Right ventricle myocardium inferior (tissue), 1 donor: Measurements from ENCODE around the gene CD8A. TPM values are rescaled to one million over a fixed set of nuclear protein-coding genes. Genes with fewer than 3 reads are reported as not detected.

Source experiments
- ATAC-seq: fragments of 200-7000 bp; cut with Tn5 transposase; one replicate; pipeline ENCODE4 v1.9.1; 2020; ENCODE audit warnings: mild to moderate bottlenecking, moderate library complexity
- DNase-seq: peaks from one replicate; pipeline ENCODE4 v3.0.0; 2021; ENCODE audit errors: missing footprints
- intact Hi-C: fragments of 100-400 bp; cut with DNase I; formaldehyde crosslinking; loops from one replicate; pipeline ENCODE4 v1.11.0; 2022
- total RNA-seq: library from RNA; stranded (reverse); fragmentation: NEBNext Ultra II Directional; extraction: Animal tissue kit (Norgen Biotek cat#: 25700); gene quantifications from one replicate; pipeline ENCODE4 v1.2.1, GENCODE V29; 2021
- donor health status: DM: no; HTN: yes; CAD: no; lungs with severe emphysema.

CD8A gene
- total RNA-seq, 1 donor from 2014 or later: 1.2 TPM

GRCh38 chr2:86783615-86784339 is 6.9 kb downstream of the CD8A start:
- intact Hi-C loops: no loop called here
- no peak for ATAC-seq
- DNase-seq: no peak

DNA sequence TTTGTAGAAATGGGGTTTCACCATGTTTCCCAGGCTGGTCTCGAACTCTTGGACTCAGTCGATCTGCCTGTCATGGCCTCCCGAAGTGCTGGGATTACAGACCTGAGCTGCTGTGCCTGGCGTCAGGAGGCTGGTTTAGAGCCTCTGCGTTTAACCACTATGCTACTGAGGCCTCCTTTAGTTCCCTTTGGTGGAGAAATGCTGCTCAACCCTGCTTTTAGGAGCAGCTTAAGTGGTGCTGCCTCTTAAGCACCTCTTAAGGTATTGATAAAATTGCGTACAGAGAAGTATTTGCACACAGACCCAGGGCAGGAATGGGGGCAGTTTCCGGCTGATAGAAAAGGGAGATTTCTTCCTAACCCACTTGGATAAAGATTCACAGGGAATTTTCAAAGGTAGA is 8.0 kb downstream of the CD8A start:
- intact Hi-C loops: no loop called here
- no peak for ATAC-seq
- DNase-seq: no peak

- DNase-seq (no peak), ATAC-seq (no peak)
- intact Hi-C loops: no loop called here
Observed at GRCh38 chr2:86781363-86781762, 9.3 kb downstream of the CD8A start.

GRCh38 chr2:86779971-86780370 is 10.7 kb downstream of the CD8A start:
- intact Hi-C loops: no loop called here
- ATAC-seq: no peak
- no peak for DNase-seq

- DNase-seq (no peak), ATAC-seq (no peak)
- intact Hi-C loops: no loop called here
Observed at GRCh38 chr2:86778957-86779356, 11.8 kb downstream of the CD8A start.

DNA sequence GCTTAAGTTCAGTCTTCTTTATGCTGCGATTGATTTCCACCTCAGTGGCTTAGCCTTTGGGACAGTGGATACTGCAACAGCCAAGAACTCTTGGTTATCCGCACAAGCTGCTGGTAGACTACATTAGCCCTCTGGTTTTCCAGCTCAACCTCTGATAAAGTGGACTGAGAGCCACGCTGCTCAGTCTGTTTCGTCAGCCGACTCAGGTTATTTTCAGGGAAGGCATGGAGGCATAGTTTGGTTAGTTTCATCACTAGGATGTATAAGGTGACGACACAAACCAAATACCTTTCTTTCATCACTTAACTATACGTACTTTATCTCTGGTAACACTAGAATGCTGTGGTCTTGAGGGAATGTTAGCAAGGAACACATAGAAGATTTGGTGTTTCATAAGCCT is 14.2 kb downstream of the CD8A start:
- no peak for DNase-seq
- intact Hi-C loops: no loop called here
- ATAC-seq: no peak

GRCh38 chr2:86775338-86775737 is 15.4 kb downstream of the CD8A start:
- no peak for DNase-seq
- intact Hi-C loops: no loop called here
- ATAC-seq: no peak

GRCh38 chr2:86774862-86775261 is 15.9 kb downstream of the CD8A start:
- ATAC-seq: no peak
- DNase-seq: no peak
- intact Hi-C loops: no loop called here

- no peak for DNase-seq
- no peak for ATAC-seq
- intact Hi-C loops: no loop called here
Observed at GRCh38 chr2:86772611-86773010, 18.1 kb downstream of the CD8A start.

- ATAC-seq: no peak
- intact Hi-C loops: no loop called here
- DNase-seq: no peak
Observed at GRCh38 chr2:86770816-86771301, 19.9 kb downstream of the CD8A start.

DNA sequence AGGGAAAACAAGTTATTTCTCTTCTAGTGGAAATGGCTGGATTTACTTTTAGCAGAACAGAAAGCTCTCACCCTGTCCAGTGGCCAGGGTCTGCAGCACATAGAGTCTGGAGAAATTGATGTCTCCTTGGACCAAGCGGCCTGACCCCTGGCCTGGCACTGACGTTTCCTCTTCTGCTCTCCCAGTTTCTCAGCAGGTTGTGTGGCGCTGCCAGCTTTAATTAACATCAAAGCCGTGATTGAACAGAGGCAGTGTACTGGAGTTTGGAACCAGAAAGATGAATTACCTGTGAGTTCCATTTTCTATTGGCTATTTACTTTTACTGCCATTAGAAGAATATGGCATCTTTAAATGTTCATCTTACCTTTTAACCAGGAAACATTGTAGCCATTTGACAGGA is 20.9 kb downstream of the CD8A start:
- ATAC-seq (no peak), DNase-seq (no peak)
- intact Hi-C loops: no loop called here

DNA sequence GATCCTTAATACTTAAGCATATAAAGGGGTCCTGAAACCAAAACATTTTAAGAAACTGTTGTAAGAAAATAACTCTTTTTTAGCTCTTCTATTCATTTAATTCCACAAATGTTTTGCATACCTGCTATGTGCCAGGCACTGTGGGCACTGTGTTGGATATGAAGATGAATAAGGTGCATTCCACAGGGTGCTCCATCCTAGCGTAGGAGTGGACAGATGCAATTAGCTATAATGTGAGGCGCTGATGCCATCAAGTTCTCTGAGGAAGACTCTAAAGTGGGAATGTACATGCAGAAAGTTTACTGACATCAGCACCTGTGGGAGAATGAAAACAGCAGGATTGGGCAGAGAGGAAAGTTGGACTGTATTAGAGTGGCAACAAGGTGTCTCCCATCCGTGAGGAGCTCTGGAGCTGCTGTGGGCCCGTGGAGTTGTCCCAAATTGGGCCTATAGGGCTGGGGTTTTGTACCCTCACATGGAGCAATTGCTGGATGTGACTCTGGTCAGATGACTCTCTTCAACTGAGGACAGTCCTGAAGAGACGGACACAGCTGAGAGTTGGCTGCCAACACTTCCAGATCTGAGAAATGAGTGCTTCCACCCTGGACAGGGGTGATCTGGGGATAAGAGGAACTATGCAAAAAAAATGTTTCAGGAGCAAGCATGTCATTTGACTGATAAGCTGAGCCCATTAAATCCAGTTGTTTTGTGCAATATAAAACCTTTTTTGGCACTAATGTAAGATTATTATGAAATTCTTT is 22.3 kb downstream of the CD8A start:
- intact Hi-C loops: no loop called here
- peak; percentile 80 for ATAC-seq

GRCh38 chr2:86765310-86765695 is 25.4 kb downstream of the CD8A start:
- DNase-seq (no peak), ATAC-seq (no peak)
- intact Hi-C loops: no loop called here

More for the DNA sequence above, 22.3 kb downstream of the CD8A start:
- DNase-seq: no peak

DNA sequence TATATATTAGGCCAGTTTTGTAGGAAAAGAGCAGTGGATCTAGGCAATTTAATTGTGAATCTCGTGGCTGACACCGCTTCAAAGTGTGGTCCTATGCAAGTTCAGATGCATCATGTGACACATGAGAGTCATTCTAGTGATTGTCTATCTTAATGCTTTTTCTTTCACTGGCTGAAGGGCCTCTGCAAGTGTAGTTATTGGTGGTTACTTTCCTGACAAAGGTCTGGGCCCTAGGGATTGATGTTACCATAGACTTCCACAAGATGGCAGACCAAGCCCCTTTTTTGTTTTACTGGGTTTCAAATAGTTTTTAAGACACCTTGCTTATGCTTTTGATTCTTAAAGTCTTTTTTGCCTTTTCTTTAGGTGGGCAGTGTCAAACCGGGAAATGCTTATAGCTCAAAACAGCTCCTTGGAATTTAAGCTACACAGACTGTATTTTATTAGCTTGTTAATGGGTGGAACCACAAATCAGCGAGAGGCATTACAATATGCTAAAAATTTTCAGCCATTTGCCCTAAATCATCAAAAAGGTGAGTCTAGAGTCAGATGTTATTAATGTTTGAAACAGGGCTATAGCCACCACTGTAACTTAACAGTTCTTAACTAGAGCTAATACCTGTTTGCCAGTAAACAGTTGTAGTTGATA is 25.9 kb downstream of the CD8A start:
- intact Hi-C loops: no loop called here
- DNase-seq (no peak), ATAC-seq (peak; percentile 36)

DNA sequence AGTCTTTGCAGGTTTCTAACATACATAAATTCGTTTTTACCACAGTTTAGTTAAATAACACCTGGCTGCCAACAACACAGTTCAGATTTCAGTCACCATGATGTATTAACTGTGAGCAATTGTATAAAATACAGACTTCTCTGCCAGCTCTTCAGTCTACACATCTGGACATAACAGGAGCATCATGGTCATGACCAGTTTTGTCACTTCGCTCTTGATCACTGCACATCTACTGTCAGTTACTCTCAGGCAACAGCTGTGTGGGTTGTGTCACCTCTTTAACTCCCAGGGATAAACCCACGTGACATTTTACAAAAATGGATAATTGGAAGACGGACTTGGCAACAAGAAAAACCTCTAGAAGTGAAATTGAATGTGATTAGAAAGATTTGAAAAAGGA is 30.3 kb downstream of the CD8A start:
- no peak for ATAC-seq
- intact Hi-C loops: no loop called here
- no peak for DNase-seq

DNA sequence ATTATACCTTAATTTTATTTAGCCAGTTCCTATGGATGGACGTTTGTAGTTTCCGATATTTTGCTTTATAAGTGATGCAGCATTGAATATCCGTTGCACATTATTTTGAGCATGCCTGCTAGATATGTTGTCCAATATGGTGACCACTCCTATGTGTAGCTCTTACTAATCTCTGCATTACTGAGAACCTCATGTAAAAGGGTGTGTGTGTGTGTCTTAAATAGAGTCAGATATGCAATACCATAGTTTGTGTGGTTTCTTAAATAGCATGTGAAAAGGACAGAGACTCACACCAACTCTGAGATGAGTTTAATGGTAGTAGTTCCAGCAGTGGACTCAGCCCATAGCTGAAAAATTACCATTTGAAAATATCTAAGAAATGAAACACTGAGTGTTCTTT is 32.3 kb downstream of the CD8A start:
- no peak for ATAC-seq
- intact Hi-C loops: no loop called here
- no peak for DNase-seq

- intact Hi-C loops: no loop called here
- DNase-seq (no peak), ATAC-seq (no peak)
Observed at GRCh38 chr2:86753606-86754005, 37.1 kb downstream of the CD8A start.

GRCh38 chr2:86752934-86753333 is 37.8 kb downstream of the CD8A start:
- DNase-seq: no peak
- ATAC-seq: no peak
- intact Hi-C loops: no loop called here

- ATAC-seq (peak; percentile 59), DNase-seq (no peak)
- intact Hi-C loops: no loop called here
Observed at GRCh38 chr2:86751778-86752177, 38.9 kb downstream of the CD8A start.

DNA sequence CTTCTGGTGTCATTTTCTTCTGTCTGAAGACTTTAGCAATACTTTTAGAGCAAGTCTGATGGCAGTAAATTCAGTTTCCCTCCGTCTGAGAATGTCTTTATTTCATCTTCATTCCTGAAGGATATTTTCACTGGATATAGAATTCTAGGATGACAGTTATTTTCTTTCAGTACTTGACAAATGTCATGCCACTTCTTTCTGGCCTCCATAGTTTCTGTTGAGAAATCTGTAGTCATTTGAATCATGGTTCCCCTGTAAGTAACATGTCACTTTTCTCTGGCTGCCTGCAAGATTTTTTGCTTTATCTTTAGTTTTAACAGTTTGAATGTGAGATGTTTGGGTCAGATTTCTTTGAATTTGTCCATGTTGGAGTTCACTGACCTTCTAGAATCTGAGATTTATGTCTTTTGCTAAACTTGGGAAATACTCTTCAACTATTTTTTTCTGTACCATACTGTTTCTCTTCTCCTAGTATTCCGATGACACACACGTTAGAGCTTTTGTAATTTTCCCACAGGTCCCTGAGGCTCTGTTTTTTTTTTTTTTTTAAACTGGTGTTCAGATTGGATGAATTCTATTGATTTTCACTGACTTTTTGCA is 40.4 kb downstream of the CD8A start:
- no peak for ATAC-seq
- intact Hi-C loops: no loop called here
- no peak for DNase-seq
